GM12878 (cell line): ENCODE results near the gene DUOXA1. TPM values are rescaled to one million over a fixed set of nuclear protein-coding genes. Genes with fewer than 3 reads are reported as not detected.

Experiments
- ATAC-seq: fragments of 200-7000 bp; cut with Tn5 transposase; 3 replicates; pipeline ENCODE4 v1.9.1; 2020; ENCODE audit warnings: mild to moderate bottlenecking, moderate library complexity
- BruUV-seq: library from RNA; stranded (reverse); fragments of 400-500 nt; replicated peaks from 2 replicates; lab custom pipeline; 2021; lab: Mats Ljungman, UMichigan
- CTCF ChIA-PET: fragments of 300-600 bp; sonication (Branson Sonifier 250); formaldehyde crosslinking; extraction: SDS; loops from one replicate; lab custom pipeline; 2021; ENCODE audit warnings: inconsistent platforms; lab: Yijun Ruan, JAX
- POLR2A ChIA-PET: fragments of 350-600 bp; formaldehyde crosslinking; extraction: SDS; loops from one replicate; lab custom pipeline; 2021; ENCODE audit warnings: inconsistent platforms; lab: Charles Lee
- RAD21 ChIA-PET: fragments of 300-600 bp; sonication (Branson Sonifier 250); formaldehyde crosslinking; loops from one replicate; lab custom pipeline; 2023; ENCODE audit warnings: antibody characterized with exemption; ENCODE audit not compliant: unreplicated experiment; lab: Charles Lee
- SMC1A ChIA-PET: fragments of 300-600 bp; sonication (Branson Sonifier 250); formaldehyde crosslinking; loops from one replicate; lab custom pipeline; 2023; ENCODE audit not compliant: unreplicated experiment, uncharacterized antibody; lab: Charles Lee
- DNase-seq: peaks from one replicate; pipeline ENCODE4 v3.0.0-alpha.2; 2011; ENCODE audit warnings: low read depth, low spot score
- FAIRE-seq: peaks from 3 replicates; lab custom pipeline; 2011; peaks lifted over from hg19 to GRCh38; lab: Jason Lieb, UNC
- H2AFZ ChIP-seq: 2 replicates; pipeline ENCODE4 v1.6.0; 2011; ENCODE audit warnings: low read depth, low read length, control low read depth; ENCODE audit not compliant: control insufficient read depth
- H3K27ac ChIP-seq: 2 replicates; pipeline ENCODE4 v1.5.1; 2011; ENCODE audit warnings: control low read depth; ENCODE audit not compliant: control insufficient read depth, insufficient read depth
- H3K27me3 ChIP-seq, 2 experiments: replicated peaks in 1 of 2; 2 replicates each; pipeline versions ENCODE4 v1.6.0 to v1.6.1; 2011; ENCODE audit warnings: low read length in 1 of 2; ENCODE audit not compliant: control insufficient read depth in 2 of 2, insufficient read depth in 2 of 2
- H3K36me3 ChIP-seq, 2 experiments: 2 replicates each; pipeline ENCODE4 v1.5.1; 2011; ENCODE audit warnings: low read length in 1 of 2; ENCODE audit not compliant: control insufficient read depth in 2 of 2, insufficient read depth in 2 of 2
- H3K4me1 ChIP-seq: 2 replicates; pipeline ENCODE4 v1.6.1; 2011; ENCODE audit warnings: mild to moderate bottlenecking, low read length, moderate library complexity, mixed read lengths; ENCODE audit not compliant: control insufficient read depth, insufficient read depth
- H3K4me2 ChIP-seq: 2 replicates; pipeline ENCODE4 v1.6.0; 2011; ENCODE audit warnings: control low read depth; ENCODE audit not compliant: control insufficient read depth, insufficient read depth
- H3K4me3 ChIP-seq: fragments of 200-600 bp; sonication (generic); 2 replicates; pipeline ENCODE4 v1.5.1; 2016
- H3K79me2 ChIP-seq: 2 replicates; pipeline ENCODE4 v1.6.0; 2011; ENCODE audit warnings: low read length; ENCODE audit not compliant: control insufficient read depth, insufficient read depth
- H3K9ac ChIP-seq: 2 replicates; pipeline ENCODE4 v1.8.0; 2011; ENCODE audit warnings: low read length, control low read depth, mixed read lengths; ENCODE audit not compliant: control insufficient read depth, insufficient read depth
- H3K9me3 ChIP-seq: replicated peaks from 3 replicates; pipeline ENCODE4 v1.5.1; 2011; ENCODE audit warnings: mild to moderate bottlenecking, low read length; ENCODE audit not compliant: control insufficient read depth, insufficient read depth
- H4K20me1 ChIP-seq: 2 replicates; pipeline ENCODE4 v1.6.0; 2011; ENCODE audit not compliant: control insufficient read depth, insufficient read depth
- DPF2 ChIP-seq: fragments of 450-650 bp; IDR thresholded peaks from 2 replicates; pipeline ENCODE4 v1.6.1; 2017; ENCODE audit warnings: mild to moderate bottlenecking
- ESRRA ChIP-seq: IDR thresholded peaks from 2 replicates; pipeline ENCODE4 v1.6.1; 2012; ENCODE audit warnings: mild to moderate bottlenecking, low read length, improper control_type of control experiment
- EZH2 ChIP-seq: IDR thresholded peaks from 2 replicates; pipeline ENCODE4 v1.6.1; 2012; ENCODE audit warnings: low read depth, mild to moderate bottlenecking, control low read depth, inconsistent platforms, low read length, borderline replicate concordance; ENCODE audit not compliant: control insufficient read depth
- NR2C1 ChIP-seq: fragments of 450-650 bp; IDR thresholded peaks from 2 replicates; pipeline ENCODE4 v1.6.1; 2017; ENCODE audit warnings: antibody characterized with exemption, mild to moderate bottlenecking, moderate library complexity
- PML ChIP-seq: IDR thresholded peaks from 2 replicates; pipeline ENCODE4 v1.6.1; 2012; ENCODE audit warnings: low read length, inconsistent platforms
- RELA ChIP-seq: fragments of 450-650 bp; IDR thresholded peaks from 2 replicates; pipeline ENCODE4 v1.8.0; 2014; ENCODE audit warnings: borderline replicate concordance; ENCODE audit not compliant: partially characterized antibody
- SIN3A ChIP-seq: IDR thresholded peaks from 2 replicates; pipeline ENCODE4 v1.6.1; 2012; ENCODE audit warnings: low read depth, low read length, improper control_type of control experiment
- ZSCAN29 ChIP-seq: fragments of 450-650 bp; IDR thresholded peaks from 2 replicates; pipeline ENCODE4 v1.6.1; 2017; ENCODE audit warnings: mild to moderate bottlenecking, moderate library complexity
- WGBS: methylation state at CpG from one replicate; pipeline ENCODE4 v1.1.6; 2016; ENCODE audit warnings: low lambda C conversion rate; ENCODE audit not compliant: insufficient replicate concordance, insufficient coverage; ENCODE audit errors: missing lambda C conversion rate; 5-methylcytosine and 5-hydroxymethylcytosine counted together
- in situ Hi-C: fragments of 300-500 bp; cut with MboI; formaldehyde crosslinking; loops from 9 replicates; pipeline ENCODE4 v1.14.3; 2018; ENCODE audit warnings: mixed read lengths
- intact Hi-C: fragments of 100-400 bp; cut with micrococcal nuclease; formaldehyde crosslinking; loops from one replicate; pipeline ENCODE4 v1.14.2; 2022; ENCODE audit not compliant: unreplicated experiment
- polyA plus RNA-seq, 11 experiments: library from polyadenylated mRNA; depleted of rRNA in 4 of 11; unstranded in 6 of 11; stranded (reverse) in 5 of 11; fragments of >200 nt; fragmentation: Nextera tagmentation in 4 of 11; fragmentation: Illumina TruSeq in 1 of 11; extraction: Ambion mirVana in 4 of 11; extraction: Trizol in 1 of 11; gene quantifications; 1 replicate in 1 of 11; 2 replicates in 10 of 11; pipeline versions ENCODE4 v1.2.1 to v1.2.3, GENCODE V29; 2011 to 2016; ENCODE audit warnings: inconsistent platforms in 2 of 11, missing spikeins in 2 of 11, low read depth in 1 of 11
- total RNA-seq, 4 experiments: library from RNA; depleted of rRNA in 3 of 4; stranded (reverse); fragments of >200 nt in 3 of 4; fragmentation: Illumina TruSeq in 1 of 4; extraction: Trizol in 1 of 4; gene quantifications; 2 replicates each; pipeline versions ENCODE4 v1.2.1 to v1.2.3, GENCODE V29; 2013 to 2021
- TF ChIP-seq, protein P1 (sequence below): fragments of 450-650 bp; IDR thresholded peaks from 2 replicates; pipeline ENCODE4 v1.6.1; 2017; ENCODE audit warnings: mild to moderate bottlenecking, low read depth, inconsistent platforms; ENCODE audit not compliant: poor library complexity, severe bottlenecking

Gene DUOXA1
- total and polyA plus RNA-seq, 10 of the 15 experiments (the other 5 are each of a cell fraction or from before 2014, with no cell fraction given), result 0.08 TPM; not detected in 9

DNA sequence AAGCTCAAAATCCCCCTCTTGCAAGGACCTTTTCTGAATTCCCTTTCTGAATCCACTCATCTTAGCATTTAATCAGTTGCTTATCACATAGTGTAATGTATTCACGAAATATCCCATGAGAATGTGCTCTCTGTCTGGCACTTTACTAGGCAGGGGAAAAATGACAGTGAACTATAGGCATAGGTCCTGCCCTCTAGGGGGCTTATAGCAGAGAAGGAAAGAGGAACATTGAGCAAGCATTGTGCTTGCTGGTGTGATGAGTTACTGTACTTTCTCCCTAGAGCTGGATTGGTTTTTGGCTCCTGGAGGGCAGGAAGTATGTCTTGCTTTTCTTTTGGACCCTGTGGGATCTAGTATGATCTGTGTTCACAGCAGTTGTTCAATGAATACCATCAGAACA lies 42.2 kb downstream of the DUOXA1 start (continued):
- TF ChIP-seq, protein P1, sequence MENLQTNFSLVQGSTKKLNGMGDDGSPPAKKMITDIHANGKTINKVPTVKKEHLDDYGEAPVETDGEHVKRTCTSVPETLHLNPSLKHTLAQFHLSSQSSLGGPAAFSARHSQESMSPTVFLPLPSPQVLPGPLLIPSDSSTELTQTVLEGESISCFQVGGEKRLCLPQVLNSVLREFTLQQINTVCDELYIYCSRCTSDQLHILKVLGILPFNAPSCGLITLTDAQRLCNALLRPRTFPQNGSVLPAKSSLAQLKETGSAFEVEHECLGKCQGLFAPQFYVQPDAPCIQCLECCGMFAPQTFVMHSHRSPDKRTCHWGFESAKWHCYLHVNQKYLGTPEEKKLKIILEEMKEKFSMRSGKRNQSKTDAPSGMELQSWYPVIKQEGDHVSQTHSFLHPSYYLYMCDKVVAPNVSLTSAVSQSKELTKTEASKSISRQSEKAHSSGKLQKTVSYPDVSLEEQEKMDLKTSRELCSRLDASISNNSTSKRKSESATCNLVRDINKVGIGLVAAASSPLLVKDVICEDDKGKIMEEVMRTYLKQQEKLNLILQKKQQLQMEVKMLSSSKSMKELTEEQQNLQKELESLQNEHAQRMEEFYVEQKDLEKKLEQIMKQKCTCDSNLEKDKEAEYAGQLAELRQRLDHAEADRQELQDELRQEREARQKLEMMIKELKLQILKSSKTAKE, result no peak
- TF ChIP-seq PML (no peak), SIN3A (no peak), EZH2 (no peak), ESRRA (no peak), RELA (no peak)

- in situ Hi-C loops (no loop called here), intact Hi-C loops (no loop called here)
- Histone ChIP-seq H3K36me3 (no peaks in the 10 kb centered on the region), H3K9ac (no peak overlapping the region), H2AFZ (no peak overlapping the region), H3K27me3 (0 out of 4 replicates have a peak, but pooled peaks cover 0 to 2% of the 10 kb centered on the region in 2 experiments), H3K4me3 (no peak overlapping the region), H3K79me2 (no peaks in the 10 kb centered on the region), H3K4me2 (no peak overlapping the region), H3K9me3 (no peaks in the 10 kb centered on the region), H3K27ac (no peak overlapping the region), H3K4me1 (no peaks in the 10 kb centered on the region), H4K20me1 (no peaks in the 10 kb centered on the region)
- BruUV-seq, result no TSS peak
- no peak for TF ChIP-seq ZSCAN29
- no peak for TF ChIP-seq NR2C1
- TF ChIP-seq DPF2, result no peak
- CTCF ChIA-PET, result interaction anchor here (1.3 kb wide), 1 partner anchor 34 kb away, joined by 4 read pairs; no protein-coding TSS in a partner anchor
- SMC1A ChIA-PET, result no interaction called here
- WGBS, result 42% methylated on average over 3 of the region's 3 CpGs
- POLR2A ChIA-PET, result no interaction called here
- DNase-seq, result no peak
- RAD21 ChIA-PET, result no interaction called here
- no peak for ATAC-seq
- FAIRE-seq, result no peak
Measured at GRCh38 chr15:45084163-45084562, 45.5 kb downstream of the DUOXA1 start.
